NK-92 (cell line): ENCODE data around the gene TUBA8.
"Not testable (repeated sequence)": the region's sequence is repeated elsewhere in the genome, so short reads cannot be mapped to it uniquely, and the experiment has no call there.

Experiments
- DNase-seq: peaks from one replicate; lab custom pipeline; 2025; ENCODE audit not compliant: unreplicated experiment; lab: John Stamatoyannopoulos, UW

The TUBA8 gene

DNA sequence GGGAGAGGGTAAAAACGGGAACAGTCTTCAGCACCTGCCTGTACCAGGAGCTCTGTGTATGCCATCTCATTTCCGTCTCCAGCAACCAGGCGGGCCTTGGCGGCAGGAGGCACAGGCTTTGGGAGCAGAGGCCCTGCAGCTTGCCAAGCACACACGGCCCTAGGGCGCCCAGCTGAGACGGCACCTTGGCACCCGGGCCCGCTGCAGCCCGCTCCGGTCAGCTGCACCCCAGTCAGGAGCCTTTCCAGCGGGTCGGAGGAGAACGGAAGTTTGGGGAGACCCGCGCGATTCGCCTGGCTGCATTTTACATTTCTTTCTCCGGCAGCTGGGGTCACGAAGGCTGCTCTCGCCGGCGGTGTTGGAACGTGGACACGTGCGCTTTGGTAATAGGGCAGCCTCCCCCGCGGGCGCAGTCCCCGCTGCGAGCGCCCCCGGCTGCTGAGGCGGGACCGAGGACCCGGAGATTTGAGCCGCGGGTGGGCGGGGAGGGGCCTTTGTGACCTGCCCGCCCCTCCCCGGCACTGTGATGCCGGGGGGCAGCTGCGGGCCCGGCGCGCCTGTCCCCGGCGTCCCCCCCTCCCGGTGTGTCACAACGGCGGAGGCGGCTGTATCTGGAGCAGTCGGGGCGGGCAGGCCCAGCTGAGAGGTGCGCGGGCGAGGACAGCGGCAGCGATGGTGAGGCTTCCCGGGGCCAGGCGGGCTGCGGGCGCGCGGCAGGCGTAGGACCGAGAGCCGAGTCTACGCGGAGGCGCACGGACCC lies at the start of gene TUBA8:
TUBA8 (plus strand) TSS at position 616 of the 760 bp plus-strand sequence; CDS start at position 673, 57 bp downstream.
- no peak for DNase-seq

DNA sequence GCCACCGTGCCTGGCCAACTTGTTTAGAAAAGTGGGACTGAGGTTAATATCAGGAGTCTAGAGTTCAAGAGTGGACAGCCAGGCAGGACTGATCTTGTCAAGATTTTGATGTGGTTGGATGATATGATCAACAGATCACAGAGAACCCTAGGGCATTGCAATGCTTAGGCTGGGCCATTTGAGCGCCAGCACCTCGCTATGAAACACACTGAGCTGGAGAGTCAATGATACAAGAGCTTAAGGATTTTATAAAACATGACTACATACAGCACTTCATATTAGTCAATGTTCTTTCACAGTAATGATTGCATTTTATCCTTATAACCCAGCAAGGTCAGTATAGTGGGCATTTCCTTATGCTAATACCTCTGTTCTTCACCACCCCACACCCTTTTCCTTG lies 48.2 kb upstream of the TUBA8 start:
- DNase-seq, result no peak

DNA sequence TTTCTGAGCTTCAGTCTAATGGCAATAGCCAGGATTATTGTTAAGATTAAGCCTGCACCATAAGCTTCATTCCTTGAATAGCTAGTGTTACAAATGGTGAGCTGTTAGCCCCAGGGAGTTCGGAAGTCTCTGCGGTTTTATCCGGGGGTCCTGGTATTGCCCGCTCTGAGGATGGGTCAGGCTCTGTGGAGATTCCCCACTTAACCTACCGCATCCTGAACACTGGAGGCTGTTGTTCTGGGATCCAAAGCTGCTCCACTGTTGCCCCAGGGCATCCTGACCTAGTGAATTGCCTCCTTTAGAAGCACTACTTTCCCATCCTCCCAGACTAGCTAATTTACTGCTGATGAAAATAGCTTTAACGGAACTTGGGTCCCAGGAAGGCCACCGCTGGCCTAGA lies 47.3 kb upstream of the TUBA8 start:
- DNase-seq, result no peak

- DNase-seq, result not testable (repeated sequence)
Observed at GRCh38 chr22:18063715-18064114, 46.9 kb upstream of the TUBA8 start.

DNA sequence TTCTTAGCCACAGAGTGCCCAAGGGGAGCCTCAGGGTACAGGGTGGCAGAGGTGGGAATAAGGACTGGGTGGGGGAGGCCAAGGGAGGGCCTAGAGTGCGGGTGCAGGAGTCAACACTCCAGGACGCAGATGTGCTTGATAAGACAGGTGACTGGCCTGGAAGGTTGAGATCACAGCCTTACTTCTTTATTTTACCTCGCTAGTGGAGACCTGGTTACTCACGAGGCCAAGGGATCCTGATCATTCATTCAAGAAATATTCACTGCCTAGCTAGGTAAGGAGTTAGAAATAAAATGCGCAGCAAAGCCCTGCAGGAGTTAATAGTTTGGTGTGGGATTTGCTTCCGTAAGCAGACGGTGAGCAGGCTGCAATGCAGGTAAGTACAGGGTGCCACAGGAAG lies 46.0 kb upstream of the TUBA8 start:
- no peak for DNase-seq

- DNase-seq, result no peak
Observed at GRCh38 chr22:18065256-18065655, 45.4 kb upstream of the TUBA8 start.

DNA sequence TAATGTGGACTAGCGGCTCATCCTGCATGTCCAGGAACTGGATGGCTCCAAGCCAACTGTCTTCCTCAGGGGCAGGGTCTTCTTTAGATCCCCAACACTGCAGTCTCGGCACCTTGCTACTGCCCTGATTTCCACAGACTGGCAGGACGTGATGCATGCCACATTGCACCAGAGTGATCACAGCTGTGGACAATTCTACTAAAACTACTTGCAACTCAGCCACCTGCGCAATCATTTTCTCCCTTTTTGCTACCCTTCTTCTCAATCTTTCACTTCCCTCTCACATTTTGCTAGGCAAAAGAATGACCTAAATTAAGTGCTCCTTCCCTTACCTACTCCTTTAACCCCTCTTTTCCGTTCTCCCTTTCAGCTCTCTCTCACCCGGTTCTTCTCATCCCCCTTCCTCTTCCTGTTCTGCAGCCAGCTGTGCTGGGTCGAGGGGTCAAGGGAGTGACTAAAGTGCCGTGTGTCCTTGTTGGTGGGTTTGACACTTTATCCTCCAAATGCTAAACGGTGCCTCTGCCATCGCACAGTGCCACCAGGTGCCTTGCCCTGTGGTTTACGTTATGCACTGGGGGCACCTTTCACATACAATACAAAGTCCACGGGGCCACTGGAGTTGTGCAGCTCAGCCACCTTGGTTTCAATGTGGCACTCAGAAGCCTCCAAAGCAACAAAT lies 44.3 kb upstream of the TUBA8 start:
- DNase-seq, result no peak

GRCh38 chr22:18067121-18067520 lies 43.5 kb upstream of the TUBA8 start:
- DNase-seq, result no peak

DNA sequence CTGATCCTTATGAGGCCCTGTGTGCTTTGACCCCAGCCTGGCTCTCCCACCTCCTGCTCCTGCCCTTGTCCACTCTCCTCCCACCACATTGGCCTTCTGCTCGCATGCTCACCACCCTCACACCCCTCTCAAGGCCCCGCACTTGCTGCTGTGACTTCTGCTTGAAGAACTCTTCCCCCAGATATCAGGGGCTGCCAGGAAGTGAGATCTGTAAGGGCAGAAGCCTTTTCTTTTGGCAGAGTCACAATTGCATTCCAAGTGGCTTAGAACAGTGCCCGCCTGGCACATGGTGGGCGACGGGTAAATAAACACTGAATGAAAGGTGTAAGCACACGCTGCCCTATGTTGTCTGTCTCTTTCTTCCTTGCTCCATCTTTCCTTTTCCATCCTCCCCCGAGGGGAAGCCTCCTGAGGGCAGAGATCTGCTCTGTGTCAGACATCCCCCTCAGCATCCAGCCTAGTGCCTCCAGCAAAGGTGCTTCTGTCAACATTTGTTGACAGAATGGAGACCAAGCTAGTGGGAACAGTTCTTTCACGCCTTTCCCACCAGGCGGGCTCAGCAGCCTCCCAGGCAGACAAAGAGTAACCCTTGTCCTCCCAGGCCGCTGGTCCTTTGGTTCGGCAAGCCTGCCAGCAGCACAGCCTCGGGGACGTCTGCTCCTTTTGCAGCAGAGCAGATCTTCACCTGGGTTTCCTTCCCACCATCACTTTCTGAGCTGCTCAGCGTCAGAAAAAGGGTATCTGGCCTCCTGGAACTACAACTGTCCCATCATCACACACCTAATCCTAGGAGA lies 42.9 kb upstream of the TUBA8 start:
- no peak for DNase-seq

DNA sequence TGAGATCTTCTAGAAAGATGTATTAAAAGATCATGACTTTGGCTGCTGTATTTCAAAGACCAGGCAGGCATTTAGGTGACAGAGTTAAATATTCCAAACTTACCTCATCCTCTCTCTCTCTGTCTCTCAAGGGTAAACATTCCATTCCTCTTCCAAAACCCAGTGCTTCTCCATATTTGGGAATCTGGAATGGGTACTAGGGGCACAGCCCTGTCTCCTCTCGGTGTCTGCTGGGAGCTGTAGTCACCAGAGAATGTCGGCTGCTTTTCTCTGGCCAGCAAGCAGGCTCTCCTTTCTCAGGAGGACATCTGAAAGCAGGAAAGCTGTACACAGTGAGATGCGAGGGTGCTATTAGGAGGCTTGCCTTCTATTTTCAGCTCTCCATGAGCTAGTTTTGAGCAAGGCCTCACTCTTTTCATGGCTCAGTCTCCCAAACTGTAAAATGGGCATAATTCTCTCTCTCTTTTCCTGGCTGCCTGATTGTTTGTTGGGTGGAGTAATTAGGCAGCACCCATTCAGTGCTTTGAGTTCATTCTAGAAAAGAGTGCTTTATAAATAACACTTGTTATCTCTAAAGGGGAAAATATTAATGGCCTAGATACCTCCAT lies 42.1 kb upstream of the TUBA8 start:
- no peak for DNase-seq

GRCh38 chr22:18069041-18069440 lies 41.6 kb upstream of the TUBA8 start:
- DNase-seq, result no peak

- DNase-seq, result no peak
Observed at GRCh38 chr22:18070041-18070440, 40.6 kb upstream of the TUBA8 start.

GRCh38 chr22:18070556-18071306 lies 39.9 kb upstream of the TUBA8 start:
- no peak for DNase-seq

DNA sequence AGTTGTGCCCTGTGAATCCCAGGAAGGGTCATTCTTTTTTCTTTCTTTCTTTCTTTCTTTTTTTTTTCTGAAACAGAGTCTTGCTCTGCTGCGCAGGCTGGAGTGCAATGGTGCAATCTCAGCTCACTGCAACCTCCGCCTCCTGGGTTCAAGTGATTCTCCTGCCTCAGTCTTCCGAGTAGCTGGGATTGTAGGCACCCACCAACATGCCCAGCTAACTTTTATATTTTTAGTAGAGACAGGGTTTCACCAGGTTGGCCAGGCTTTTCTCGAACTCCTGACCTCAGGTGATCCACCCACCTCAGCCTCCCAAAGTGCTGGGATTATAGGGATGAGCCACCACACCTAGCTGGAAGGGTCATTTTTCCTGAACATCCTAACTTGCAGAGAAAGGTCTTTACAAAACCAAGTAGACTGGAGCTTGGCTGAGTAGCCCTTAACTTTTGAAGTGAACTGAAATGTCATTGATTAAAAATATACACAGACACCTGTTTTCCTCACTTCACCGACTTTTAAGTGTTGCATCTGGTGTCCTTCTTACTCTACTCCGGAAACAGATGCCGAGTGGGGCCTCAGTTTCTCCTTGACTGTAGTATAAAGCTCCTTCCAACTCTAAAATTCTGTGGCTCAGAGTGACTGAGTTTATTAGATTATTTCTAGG lies 39.2 kb upstream of the TUBA8 start:
- DNase-seq, result not testable (repeated sequence)

GRCh38 chr22:18071968-18072310 lies 38.7 kb upstream of the TUBA8 start:
- DNase-seq, result no peak

GRCh38 chr22:18073467-18073866 lies 37.1 kb upstream of the TUBA8 start:
- DNase-seq, result no peak

DNA sequence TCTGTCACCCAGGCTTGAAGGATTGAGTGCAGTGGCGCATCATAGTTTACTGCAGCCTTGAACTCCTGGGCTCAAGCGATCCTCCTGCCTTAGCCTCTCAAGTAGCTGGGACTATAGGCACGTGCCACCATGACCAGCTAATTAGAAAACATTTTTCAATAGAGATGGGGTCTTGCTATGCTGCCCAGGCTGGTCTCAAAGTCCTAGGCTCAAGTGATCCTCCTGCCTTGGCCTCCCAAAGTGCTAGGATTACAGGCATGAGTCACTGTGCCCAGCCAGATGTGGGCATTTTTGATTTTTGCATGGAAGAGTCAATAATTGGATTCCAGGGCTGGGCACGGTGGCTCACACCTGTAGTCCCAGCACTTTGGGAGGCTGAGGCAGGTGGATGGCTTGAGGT lies 36.7 kb upstream of the TUBA8 start:
- not testable (repeated sequence) for DNase-seq

DNA sequence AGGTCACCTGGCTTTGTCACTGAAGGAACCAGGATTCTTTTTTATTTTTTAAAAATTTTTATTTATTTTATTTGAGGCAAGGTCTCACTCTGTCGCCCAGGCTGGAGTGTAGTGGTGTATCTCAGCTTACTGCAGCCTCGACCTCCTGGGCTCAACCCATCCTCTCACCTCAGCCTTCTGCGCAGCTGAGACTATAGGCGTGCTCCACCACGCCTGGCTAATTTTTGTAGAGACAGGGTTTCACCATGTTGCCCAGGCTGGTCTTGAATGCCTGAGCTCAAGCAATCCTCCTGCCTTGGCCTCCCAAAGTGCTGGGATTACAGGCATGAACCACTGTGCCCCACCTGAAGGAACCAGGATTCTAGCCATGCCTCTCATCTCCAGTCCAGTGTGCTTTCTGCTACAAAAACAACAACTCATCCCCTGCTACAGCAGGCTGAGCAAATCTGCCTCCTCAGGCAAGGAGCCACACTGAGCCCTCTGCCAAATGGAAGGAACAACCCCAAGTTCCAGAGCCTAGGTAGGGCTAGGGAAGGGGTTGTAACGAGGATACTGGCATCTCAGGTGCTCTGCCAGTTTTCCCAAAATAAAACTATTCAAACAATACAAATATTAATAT lies 35.4 kb upstream of the TUBA8 start:
- DNase-seq, result no peak

GRCh38 chr22:18075720-18076497 lies 34.7 kb upstream of the TUBA8 start:
- DNase-seq, result no peak
